Smooth muscle cell of bladder (primary cell): Measurements from ENCODE around the gene BCAS1. TPM values are rescaled to one million over a fixed set of nuclear protein-coding genes. Genes with fewer than 3 reads are reported as not detected.

Experiments
- total RNA-seq: library from RNA; depleted of rRNA; stranded (reverse); fragments of >200 nt; gene quantifications from 2 replicates; pipeline ENCODE4 v1.2.3, GENCODE V29; 2014

The BCAS1 gene, protein sequence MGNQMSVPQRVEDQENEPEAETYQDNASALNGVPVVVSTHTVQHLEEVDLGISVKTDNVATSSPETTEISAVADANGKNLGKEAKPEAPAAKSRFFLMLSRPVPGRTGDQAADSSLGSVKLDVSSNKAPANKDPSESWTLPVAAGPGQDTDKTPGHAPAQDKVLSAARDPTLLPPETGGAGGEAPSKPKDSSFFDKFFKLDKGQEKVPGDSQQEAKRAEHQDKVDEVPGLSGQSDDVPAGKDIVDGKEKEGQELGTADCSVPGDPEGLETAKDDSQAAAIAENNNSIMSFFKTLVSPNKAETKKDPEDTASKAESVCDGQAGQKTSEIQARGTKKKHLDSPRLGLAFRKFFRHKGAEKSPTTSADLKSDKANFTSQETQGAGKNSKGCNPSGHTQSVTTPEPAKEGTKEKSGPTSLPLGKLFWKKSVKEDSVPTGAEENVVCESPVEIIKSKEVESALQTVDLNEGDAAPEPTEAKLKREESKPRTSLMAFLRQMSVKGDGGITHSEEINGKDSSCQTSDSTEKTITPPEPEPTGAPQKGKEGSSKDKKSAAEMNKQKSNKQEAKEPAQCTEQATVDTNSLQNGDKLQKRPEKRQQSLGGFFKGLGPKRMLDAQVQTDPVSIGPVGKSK
- total RNA-seq = under 0.01 and 0.09 TPM in 2 replicates

DNA sequence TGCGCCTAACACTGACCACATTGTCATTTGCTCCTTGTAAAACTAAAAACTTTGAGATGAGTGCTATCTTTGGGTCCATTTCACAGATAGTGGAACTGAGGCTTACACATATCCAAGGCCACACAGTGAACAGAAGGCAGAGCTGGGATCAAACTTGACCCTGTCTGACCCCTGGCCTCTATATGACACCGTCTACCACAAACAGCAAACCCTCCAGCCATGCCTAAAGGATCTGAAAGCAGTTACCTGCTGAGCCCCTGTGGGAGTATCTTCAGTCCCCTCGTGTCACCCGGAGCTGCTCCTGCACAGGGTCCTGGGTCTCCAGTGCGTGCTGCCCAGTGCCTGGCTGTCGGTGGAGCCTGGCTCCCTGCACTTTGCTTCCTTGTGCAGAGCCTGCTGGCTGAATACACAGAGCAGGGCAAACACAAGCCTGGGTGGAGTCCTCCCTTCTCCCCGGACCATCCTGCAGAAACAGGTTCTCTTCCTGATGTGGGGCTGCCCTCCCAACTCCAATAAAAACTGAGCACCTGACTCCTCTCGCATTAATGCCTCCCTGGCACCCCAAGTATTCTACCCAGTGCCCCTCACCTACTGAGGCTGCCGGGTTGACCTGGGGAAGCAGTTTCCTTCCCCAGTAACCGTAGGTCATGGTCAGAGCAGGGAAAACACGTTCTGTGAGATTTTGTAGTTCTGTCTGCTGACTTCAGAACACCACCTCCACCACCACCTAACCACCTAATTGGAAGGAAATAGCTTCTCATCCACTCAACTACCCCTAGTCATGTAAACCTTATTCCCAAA lies at the start of gene BCAS1:
TSS of gene BCAS1 (minus strand) at position 408 of the 801 bp plus-strand sequence. CDS start 11,876 bp downstream, outside the sequence.

Other genes with a start within 250 kb of the BCAS1 start
- gene CYP24A1, start 103.4 kb upstream of the BCAS1 start, total RNA-seq = 0.28 and 0.85 TPM in 2 replicates
- 108 and 130 TPM in 2 replicates for gene PFDN4, start 137.5 kb upstream of the BCAS1 start, total RNA-seq